GM23338 (cell line): ENCODE measurements around the gene CNDP2. TPM values are rescaled to one million over a fixed set of nuclear protein-coding genes. Genes with fewer than 3 reads are reported as not detected.

Experiments used
- ATAC-seq: fragments of 200-7000 bp; cut with Tn5 transposase; 3 replicates; pipeline ENCODE4 v1.9.1; 2020
- DNase-seq: peaks from one replicate; pipeline ENCODE4 v3.0.0-alpha.2; 2015; ENCODE audit warnings: low spot score
- H2AFZ ChIP-seq: fragments of 200-600 bp; sonication (generic); 2 replicates; pipeline ENCODE4 v1.8.0; 2016; ENCODE audit warnings: antibody characterized with exemption, mild to moderate bottlenecking, moderate library complexity
- H3F3A ChIP-seq: fragments of 200-600 bp; sonication (generic); replicated peaks from 2 replicates; pipeline ENCODE4 v1.8.0; 2017; ENCODE audit warnings: antibody characterized with exemption, mixed run types, low read depth
- H3K27ac ChIP-seq: fragments of 200-600 bp; sonication (generic); 2 replicates; pipeline ENCODE4 v1.6.1; 2016; ENCODE audit warnings: low read depth
- H3K27me3 ChIP-seq: fragments of 200-600 bp; sonication (generic); 2 replicates; pipeline ENCODE4 v1.8.0; 2016; ENCODE audit warnings: mild to moderate bottlenecking, mixed run types, moderate library complexity; ENCODE audit not compliant: insufficient read depth
- H3K36me3 ChIP-seq: fragments of 200-600 bp; sonication (generic); 2 replicates; pipeline ENCODE4 v1.8.0; 2016; ENCODE audit warnings: mild to moderate bottlenecking; ENCODE audit not compliant: insufficient read depth
- H3K4me1 ChIP-seq: fragments of 200-600 bp; sonication (generic); 2 replicates; pipeline ENCODE4 v1.8.0; 2016; ENCODE audit warnings: mild to moderate bottlenecking, moderate library complexity; ENCODE audit not compliant: insufficient read depth
- H3K4me2 ChIP-seq: fragments of 200-600 bp; sonication (generic); 2 replicates; pipeline ENCODE4 v1.7.1; 2017; ENCODE audit warnings: mixed run types
- H3K4me3 ChIP-seq: fragments of 200-600 bp; sonication (generic); 2 replicates; pipeline ENCODE4 v1.6.1; 2016; ENCODE audit warnings: mixed run types
- H3K79me2 ChIP-seq: fragments of 200-600 bp; sonication (generic); replicated peaks from 2 replicates; pipeline ENCODE4 v1.8.0; 2017; ENCODE audit warnings: mild to moderate bottlenecking; ENCODE audit not compliant: insufficient read depth
- H3K9me2 ChIP-seq: fragments of 200-600 bp; sonication (generic); 2 replicates; pipeline ENCODE4 v1.8.0; 2017; ENCODE audit not compliant: insufficient read depth
- H4K20me1 ChIP-seq: fragments of 200-600 bp; sonication (generic); replicated peaks from 2 replicates; pipeline ENCODE4 v1.8.0; 2017; ENCODE audit warnings: mild to moderate bottlenecking; ENCODE audit not compliant: insufficient read depth
- H3K27ac Mint-ChIP-seq: 2 replicates; pipeline ENCODE4 v1.8.0; 2020; ENCODE audit warnings: inconsistent platforms, mild to moderate bottlenecking, moderate library complexity, mixed read lengths
- H3K27me3 Mint-ChIP-seq: 3 replicates; pipeline ENCODE4 v1.8.0; 2022; ENCODE audit warnings: low read depth, mild to moderate bottlenecking, moderate library complexity, mixed read lengths, inconsistent platforms; ENCODE audit not compliant: insufficient read depth, poor library complexity
- H3K36me3 Mint-ChIP-seq: 3 replicates; pipeline ENCODE4 v1.8.0; 2021; ENCODE audit warnings: low read depth, mild to moderate bottlenecking, inconsistent platforms, moderate library complexity, mixed read lengths
- H3K4me1 Mint-ChIP-seq: 3 replicates; pipeline ENCODE4 v1.8.0; 2020; ENCODE audit warnings: mild to moderate bottlenecking, inconsistent platforms, mixed read lengths
- H3K4me3 Mint-ChIP-seq: 3 replicates; pipeline ENCODE4 v1.8.0; 2021; ENCODE audit warnings: moderate library complexity, mild to moderate bottlenecking, inconsistent platforms, mixed read lengths
- H3K9me3 Mint-ChIP-seq: 3 replicates; pipeline ENCODE4 v1.8.0; 2020; ENCODE audit warnings: moderate library complexity, mild to moderate bottlenecking, inconsistent platforms, mixed read lengths
- CREB1 ChIP-seq: fragments of 250-450 bp; sonication (Bioruptor Pico); IDR thresholded peaks from 2 replicates; pipeline ENCODE4 v1.5.0; 2020; ENCODE audit warnings: low read depth, mild to moderate bottlenecking, moderate library complexity
- CTCF ChIP-seq, 2 experiments: fragments of 200-600 bp in 1 of 2; sonication (generic) in 1 of 2; conservative IDR thresholded peaks; 2 replicates each; pipeline versions ENCODE4 v1.5.1 to v1.6.1; 2016 to 2017; ENCODE audit warnings: antibody characterized with exemption in 2 of 2, low read depth in 2 of 2, mild to moderate bottlenecking in 2 of 2, moderate library complexity in 1 of 2
- ETS1 ChIP-seq: IDR thresholded peaks from 2 replicates; pipeline ENCODE4 v1.6.1; 2016; ENCODE audit warnings: antibody characterized with exemption
- EZH2phosphoT487 ChIP-seq: fragments of 200-600 bp; sonication (generic); IDR thresholded peaks from one replicate; pipeline ENCODE4 v1.8.1; 2018; ENCODE audit warnings: antibody characterized with exemption; ENCODE audit not compliant: unreplicated experiment
- JUNB ChIP-seq: IDR thresholded peaks from one replicate; pipeline ENCODE4 v1.6.1; 2016; ENCODE audit warnings: antibody characterized with exemption; ENCODE audit not compliant: unreplicated experiment
- NANOG ChIP-seq: IDR thresholded peaks from 2 replicates; pipeline ENCODE4 v1.6.1; 2016; ENCODE audit warnings: antibody characterized with exemption, borderline replicate concordance
- POLR2AphosphoS5 ChIP-seq: IDR thresholded peaks from 2 replicates; pipeline ENCODE4 v1.6.1; 2016; ENCODE audit warnings: antibody characterized with exemption, low read depth
- STAT1 ChIP-seq: IDR thresholded peaks from one replicate; pipeline ENCODE4 v1.6.1; 2016; ENCODE audit warnings: antibody characterized with exemption; ENCODE audit not compliant: unreplicated experiment
- ZNF331 ChIP-seq: fragments of 250-450 bp; sonication (Bioruptor Pico); IDR thresholded peaks from 2 replicates; pipeline ENCODE4 v1.5.0; 2020; ENCODE audit warnings: low read depth, mild to moderate bottlenecking, moderate library complexity
- ZNF462 ChIP-seq: fragments of 250-450 bp; sonication (Bioruptor Pico); IDR thresholded peaks from 2 replicates; pipeline ENCODE4 v1.5.0; 2020; ENCODE audit warnings: mild to moderate bottlenecking, moderate library complexity
- polyA plus RNA-seq: library from polyadenylated mRNA; unstranded; fragments of >200 nt; fragmentation: Nextera tagmentation; extraction: Ambion mirVana; gene quantifications from 2 replicates; pipeline ENCODE4 v1.2.1, GENCODE V29; 2016
- total RNA-seq: library from RNA; depleted of rRNA; stranded (reverse); fragments of >200 nt; shearing (Covaris generic); gene quantifications from 2 replicates; pipeline ENCODE4 v1.2.3, GENCODE V29; 2014

CNDP2 gene
- total and polyA plus RNA-seq, 2 experiments from 2014 or later = 116 to 175 TPM

- TF ChIP-seq ZNF462 (CRISPR knock-in tag) = no peak
- no peak for TF ChIP-seq NANOG
- TF ChIP-seq POLR2AphosphoS5 = no peak
- TF ChIP-seq JUNB = no peak
- no peak for TF ChIP-seq ETS1
Observed at GRCh38 chr18:74479486-74480148, 16.5 kb upstream of the CNDP2 start (continued).

- H3K4me3 Mint-ChIP-seq = no peak overlapping the region
- Histone ChIP-seq H3K27ac (no peak overlapping the region), H3K79me2 (no peaks in the 10 kb centered on the region), H3K4me1 (no peaks in the 10 kb centered on the region), H3K36me3 (no peaks in the 10 kb centered on the region), H4K20me1 (no peaks in the 10 kb centered on the region), H3F3A (no peaks in the 10 kb centered on the region), H2AFZ (no peak overlapping the region; the same call in 1 of the 2 replicates), H3K4me3 (no peak overlapping the region), H3K9me2 (no peaks in the 10 kb centered on the region), H3K4me2 (no peak overlapping the region), H3K27me3 (no peaks in the 10 kb centered on the region)
- DNase-seq (no peak), ATAC-seq (no peak)
- H3K36me3 Mint-ChIP-seq = no peaks in the 10 kb centered on the region
- no peaks in the 10 kb centered on the region for H3K9me3 Mint-ChIP-seq
- peaks cover 10% of the 10 kb centered on the region; the same call in 2 of the 3 replicates for H3K4me1 Mint-ChIP-seq
- peaks cover 2% of the 10 kb centered on the region for H3K27me3 Mint-ChIP-seq
- H3K27ac Mint-ChIP-seq = no peak overlapping the region
- TF ChIP-seq ETS1 (no peak), STAT1 (no peak), CREB1 (CRISPR knock-in tag) (no peak), POLR2AphosphoS5 (no peak), JUNB (no peak), EZH2phosphoT487 (no peak), CTCF (conservative IDR thresholded peaks at IDR 0.05; ENCODE audit: low read depth in 2 of 2) (no peak), ZNF331 (CRISPR knock-in tag) (no peak)
Observed at GRCh38 chr18:74480149-74480651, 16.0 kb upstream of the CNDP2 start.
